GM19239 (cell line): ENCODE measurements around the gene FNBP1.

ENCODE experiments used
- DNase-seq: peaks from one replicate; pipeline ENCODE4 v3.0.0; 2011; ENCODE audit warnings: low spot score; ENCODE audit not compliant: insufficient read length
- FAIRE-seq: peaks from 2 replicates; lab custom pipeline; 2011; peaks lifted over from hg19 to GRCh38; lab: Jason Lieb, UNC

FNBP1 gene

GRCh38 chr9:130049431-130050210, 6.6 kb upstream of the FNBP1 start:
- FAIRE-seq (no peak), DNase-seq (no peak)

GRCh38 chr9:130045725-130046450, 2.9 kb upstream of the FNBP1 start:
- FAIRE-seq (no peak), DNase-seq (no peak)

GRCh38 chr9:130043654-130044623, 950 bp upstream of the FNBP1 start:
- FAIRE-seq: no peak

GRCh38 chr9:130042406-130042884, 544 bp downstream of the FNBP1 start:
- no peak for DNase-seq
- no peak for FAIRE-seq

More at GRCh38 chr9:130043654-130044623, 950 bp upstream of the FNBP1 start:
- no peak for DNase-seq

- DNase-seq (no peak), FAIRE-seq (peak; percentile 75)
These were observed 1.2 kb downstream of the FNBP1 start for GRCh38 chr9:130041648-130042405.

GRCh38 chr9:130040984-130041647, 1.9 kb downstream of the FNBP1 start:
- FAIRE-seq: peak; percentile 31
- no peak for DNase-seq

GRCh38 chr9:130039528-130040147, 3.4 kb downstream of the FNBP1 start:
- no peak for DNase-seq
- FAIRE-seq: peak; percentile 11

- DNase-seq (no peak), FAIRE-seq (no peak)
These were observed 6.9 kb downstream of the FNBP1 start for GRCh38 chr9:130036099-130036498.

- FAIRE-seq: peak; percentile 63
- DNase-seq: no peak
These were observed 8.4 kb downstream of the FNBP1 start for GRCh38 chr9:130034570-130034969.

- FAIRE-seq (peak; percentile 75), DNase-seq (no peak)
These were observed 12.3 kb downstream of the FNBP1 start for GRCh38 chr9:130030651-130031127.

- peak; percentile 79 for FAIRE-seq
- DNase-seq: no peak
These were observed 13.6 kb downstream of the FNBP1 start for GRCh38 chr9:130029223-130029973.

- no peak for DNase-seq
- FAIRE-seq: peak; percentile 33
These were observed 14.3 kb downstream of the FNBP1 start for GRCh38 chr9:130028493-130029222.

GRCh38 chr9:130027533-130028365, 15.2 kb downstream of the FNBP1 start:
- DNase-seq (no peak), FAIRE-seq (peak; percentile 80)

GRCh38 chr9:130026583-130027340, 16.2 kb downstream of the FNBP1 start:
- DNase-seq (no peak), FAIRE-seq (peak; percentile 72)

GRCh38 chr9:130024597-130024994, 18.4 kb downstream of the FNBP1 start:
- FAIRE-seq: no peak
- no peak for DNase-seq
